HepG2 (cell line): ENCODE measurements around the gene UBC. TPM values are rescaled to one million over a fixed set of nuclear protein-coding genes. Genes with fewer than 3 reads are reported as not detected.
A peak's percentile ranks its signal among the peaks of the same experiment; 100 is the strongest.

Source experiments
- ARNT ChIP-seq: fragments of 450-650 bp; IDR thresholded peaks from 2 replicates; pipeline ENCODE4 v1.6.1; 2017
- ELF3 ChIP-seq: IDR thresholded peaks from 2 replicates; pipeline ENCODE4 v1.6.1; 2016; ENCODE audit warnings: missing genetic modification reagents, missing compliant biosample characterization
- FOXK1 ChIP-seq: sonication (generic); formaldehyde crosslinking; IDR thresholded peaks from 2 replicates; pipeline ENCODE4 v1.4.0; 2020; ENCODE audit warnings: low read depth, missing genetic modification reagents, borderline replicate concordance
- GLI4 ChIP-seq: sonication (generic); formaldehyde crosslinking; IDR thresholded peaks from 2 replicates; pipeline ENCODE4 v1.5.1; 2020; ENCODE audit warnings: missing genetic modification reagents, mild to moderate bottlenecking, moderate library complexity, borderline replicate concordance
- HHEX ChIP-seq: IDR thresholded peaks from 2 replicates; pipeline ENCODE4 v1.6.1; 2016; ENCODE audit warnings: control low read depth
- HNF4G ChIP-seq, 2 experiments: sonication (generic) in 1 of 2; formaldehyde crosslinking in 1 of 2; IDR thresholded peaks; 2 replicates each; pipeline versions ENCODE4 v1.4.0 to v1.6.1; 2011 to 2020; ENCODE audit warnings: borderline replicate concordance in 2 of 2, low read depth in 2 of 2, mild to moderate bottlenecking in 2 of 2, low read length in 1 of 2, missing genetic modification reagents in 1 of 2, moderate library complexity in 1 of 2
- MXI1 ChIP-seq: IDR thresholded peaks from 3 replicates; pipeline ENCODE4 v1.6.1; 2012; ENCODE audit warnings: low read depth, low read length, inconsistent platforms, borderline replicate concordance
- NFIB ChIP-seq: sonication (generic); formaldehyde crosslinking; IDR thresholded peaks from 2 replicates; pipeline ENCODE4 v1.9.0; 2021; ENCODE audit warnings: missing genetic modification reagents, mild to moderate bottlenecking, borderline replicate concordance
- PBX3 ChIP-seq: sonication (generic); formaldehyde crosslinking; IDR thresholded peaks from 2 replicates; pipeline ENCODE4 v1.8.1; 2023; ENCODE audit warnings: missing genetic modification reagents, inconsistent platforms, borderline replicate concordance
- RELA ChIP-seq: sonication (generic); formaldehyde crosslinking; IDR thresholded peaks from 2 replicates; pipeline ENCODE4 v1.4.0; 2020; ENCODE audit warnings: missing genetic modification reagents
- SUZ12 ChIP-seq: fragments of 150-350 bp; IDR thresholded peaks from 2 replicates; pipeline ENCODE4 v1.6.1; 2014; ENCODE audit warnings: low read depth, low read length
- TSC22D2 ChIP-seq: sonication (generic); formaldehyde crosslinking; IDR thresholded peaks from 2 replicates; pipeline ENCODE4 v1.5.1; 2020; ENCODE audit warnings: missing genetic modification reagents, mild to moderate bottlenecking, borderline replicate concordance
- ZBTB20 ChIP-seq: sonication (generic); formaldehyde crosslinking; IDR thresholded peaks from 2 replicates; pipeline ENCODE4 v1.8.1; 2023; ENCODE audit warnings: missing genetic modification reagents, low read depth, mild to moderate bottlenecking, borderline replicate concordance
- ZNF230 ChIP-seq: sonication (generic); formaldehyde crosslinking; IDR thresholded peaks from 2 replicates; pipeline ENCODE4 v1.4.0; 2020; ENCODE audit warnings: mild to moderate bottlenecking, missing genetic modification reagents
- ZNF44 ChIP-seq: sonication (generic); formaldehyde crosslinking; IDR thresholded peaks from 2 replicates; pipeline ENCODE4 v1.5.1; 2020; ENCODE audit warnings: mild to moderate bottlenecking, missing genetic modification reagents
- ZNF512B ChIP-seq: sonication (generic); formaldehyde crosslinking; IDR thresholded peaks from 2 replicates; pipeline ENCODE4 v1.5.1; 2020; ENCODE audit warnings: missing genetic modification reagents, mild to moderate bottlenecking, borderline replicate concordance
- ZNF572 ChIP-seq: sonication (generic); formaldehyde crosslinking; IDR thresholded peaks from 2 replicates; pipeline ENCODE4 v1.5.1; 2020; ENCODE audit warnings: mild to moderate bottlenecking, missing genetic modification reagents
- ZNF747 ChIP-seq: sonication (generic); formaldehyde crosslinking; IDR thresholded peaks from 2 replicates; pipeline ENCODE4 v1.8.1; 2023; ENCODE audit warnings: missing genetic modification reagents, mild to moderate bottlenecking, borderline replicate concordance
- polyA plus RNA-seq, 8 experiments: library from polyadenylated mRNA; depleted of rRNA in 3 of 8; stranded (reverse) in 7 of 8; unstranded in 1 of 8; fragments of >200 nt; fragmentation: Illumina TruSeq in 4 of 8; extraction: Trizol in 4 of 8; gene quantifications; 2 replicates each; pipeline versions ENCODE4 v1.2.1 to v1.2.3, GENCODE V29; 2011 to 2016; ENCODE audit warnings: low read depth in 4 of 8, missing spikeins in 1 of 8, mixed read lengths in 1 of 8; ENCODE audit not compliant: insufficient read depth in 1 of 8
- total RNA-seq, 5 experiments: library from RNA; depleted of rRNA; stranded (reverse); fragments of >200 nt; fragmentation: Illumina TruSeq; extraction: Trizol; gene quantifications; 2 replicates each; pipeline ENCODE4 v1.2.3, GENCODE V29; 2016; ENCODE audit warnings: low read depth in 1 of 5
- TF ChIP-seq, protein P1 (sequence below): sonication (generic); formaldehyde crosslinking; IDR thresholded peaks from 2 replicates; pipeline ENCODE4 v1.5.0; 2020; ENCODE audit warnings: missing genetic modification reagents, mild to moderate bottlenecking, borderline replicate concordance
- TF ChIP-seq, protein P2 (sequence below): fragments of 450-650 bp; IDR thresholded peaks from 2 replicates; pipeline ENCODE4 v1.6.1; 2017; ENCODE audit warnings: mild to moderate bottlenecking

Gene UBC
- total and polyA plus RNA-seq, 2 of the 13 experiments (the other 11 are each of a cell fraction or from before 2014, with no cell fraction given): 805 to 1,432 TPM

GRCh38 chr12:124884587-124885438 is 29.6 kb downstream of the UBC start (continued):
- TF ChIP-seq NFIB (CRISPR knock-in tag) (no peak), RELA (no peak), GLI4 (no peak), ZNF512B (0 out of 2 replicates have a peak, but pooled peaks have one; percentile 23), ELF3 (CRISPR knock-in tag) (peak; percentile 47; the same call in 1 of the 2 replicates), TSC22D2 (CRISPR knock-in tag) (no peak; the same call in 1 of the 2 replicates), ZNF747 (no peak), PBX3 (no peak), MXI1 (peak; percentile 22; the same call in 1 of the 3 replicates), SUZ12 (no peak), FOXK1 (CRISPR knock-in tag) (no peak), ZNF230 (CRISPR knock-in tag) (no peak), HNF4G (IDR thresholded peaks at IDR 0.05; ENCODE audit: borderline replicate concordance, low read depth, low read length) (peak; percentile 87), HNF4G (CRISPR knock-in tag; IDR thresholded peaks at IDR 0.05; ENCODE audit: borderline replicate concordance, low read depth) (peak; percentile 88), ZNF44 (no peak), ARNT (no peak), ZNF572 (CRISPR knock-in tag) (no peak), ZBTB20 (CRISPR knock-in tag) (no peak), HHEX (no peak)
- TF ChIP-seq, protein P1, sequence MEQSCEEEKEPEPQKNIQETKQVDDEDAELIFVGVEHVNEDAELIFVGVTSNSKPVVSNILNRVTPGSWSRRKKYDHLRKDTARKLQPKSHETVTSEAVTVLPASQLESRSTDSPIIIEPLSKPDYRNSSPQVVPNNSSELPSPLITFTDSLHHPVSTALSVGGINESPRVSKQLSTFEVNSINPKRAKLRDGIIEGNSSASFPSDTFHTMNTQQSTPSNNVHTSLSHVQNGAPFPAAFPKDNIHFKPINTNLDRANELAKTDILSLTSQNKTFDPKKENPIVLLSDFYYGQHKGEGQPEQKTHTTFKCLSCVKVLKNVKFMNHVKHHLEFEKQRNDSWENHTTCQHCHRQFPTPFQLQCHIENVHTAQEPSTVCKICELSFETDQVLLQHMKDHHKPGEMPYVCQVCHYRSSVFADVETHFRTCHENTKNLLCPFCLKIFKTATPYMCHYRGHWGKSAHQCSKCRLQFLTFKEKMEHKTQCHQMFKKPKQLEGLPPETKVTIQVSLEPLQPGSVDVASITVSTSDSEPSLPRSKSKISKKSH (CRISPR knock-in tag): peak; percentile 24; the same call in 1 of the 2 replicates
- TF ChIP-seq, protein P2, sequence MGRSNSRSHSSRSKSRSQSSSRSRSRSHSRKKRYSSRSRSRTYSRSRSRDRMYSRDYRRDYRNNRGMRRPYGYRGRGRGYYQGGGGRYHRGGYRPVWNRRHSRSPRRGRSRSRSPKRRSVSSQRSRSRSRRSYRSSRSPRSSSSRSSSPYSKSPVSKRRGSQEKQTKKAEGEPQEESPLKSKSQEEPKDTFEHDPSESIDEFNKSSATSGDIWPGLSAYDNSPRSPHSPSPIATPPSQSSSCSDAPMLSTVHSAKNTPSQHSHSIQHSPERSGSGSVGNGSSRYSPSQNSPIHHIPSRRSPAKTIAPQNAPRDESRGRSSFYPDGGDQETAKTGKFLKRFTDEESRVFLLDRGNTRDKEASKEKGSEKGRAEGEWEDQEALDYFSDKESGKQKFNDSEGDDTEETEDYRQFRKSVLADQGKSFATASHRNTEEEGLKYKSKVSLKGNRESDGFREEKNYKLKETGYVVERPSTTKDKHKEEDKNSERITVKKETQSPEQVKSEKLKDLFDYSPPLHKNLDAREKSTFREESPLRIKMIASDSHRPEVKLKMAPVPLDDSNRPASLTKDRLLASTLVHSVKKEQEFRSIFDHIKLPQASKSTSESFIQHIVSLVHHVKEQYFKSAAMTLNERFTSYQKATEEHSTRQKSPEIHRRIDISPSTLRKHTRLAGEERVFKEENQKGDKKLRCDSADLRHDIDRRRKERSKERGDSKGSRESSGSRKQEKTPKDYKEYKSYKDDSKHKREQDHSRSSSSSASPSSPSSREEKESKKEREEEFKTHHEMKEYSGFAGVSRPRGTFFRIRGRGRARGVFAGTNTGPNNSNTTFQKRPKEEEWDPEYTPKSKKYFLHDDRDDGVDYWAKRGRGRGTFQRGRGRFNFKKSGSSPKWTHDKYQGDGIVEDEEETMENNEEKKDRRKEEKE: no peak
